DMS53 (cell line): Measurements from ENCODE around the gene CENPL.
A peak's percentile ranks its signal among the peaks of the same experiment; 100 is the strongest.
"Not testable (repeated sequence)": the region's sequence is repeated elsewhere in the genome, so short reads cannot be mapped to it uniquely, and the experiment has no call there.

ENCODE experiments used
- DNase-seq: peaks from one replicate; lab custom pipeline; 2025; lab: John Stamatoyannopoulos, UW

Gene CENPL, protein sequence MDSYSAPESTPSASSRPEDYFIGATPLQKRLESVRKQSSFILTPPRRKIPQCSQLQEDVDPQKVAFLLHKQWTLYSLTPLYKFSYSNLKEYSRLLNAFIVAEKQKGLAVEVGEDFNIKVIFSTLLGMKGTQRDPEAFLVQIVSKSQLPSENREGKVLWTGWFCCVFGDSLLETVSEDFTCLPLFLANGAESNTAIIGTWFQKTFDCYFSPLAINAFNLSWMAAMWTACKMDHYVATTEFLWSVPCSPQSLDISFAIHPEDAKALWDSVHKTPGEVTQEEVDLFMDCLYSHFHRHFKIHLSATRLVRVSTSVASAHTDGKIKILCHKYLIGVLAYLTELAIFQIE

DNA sequence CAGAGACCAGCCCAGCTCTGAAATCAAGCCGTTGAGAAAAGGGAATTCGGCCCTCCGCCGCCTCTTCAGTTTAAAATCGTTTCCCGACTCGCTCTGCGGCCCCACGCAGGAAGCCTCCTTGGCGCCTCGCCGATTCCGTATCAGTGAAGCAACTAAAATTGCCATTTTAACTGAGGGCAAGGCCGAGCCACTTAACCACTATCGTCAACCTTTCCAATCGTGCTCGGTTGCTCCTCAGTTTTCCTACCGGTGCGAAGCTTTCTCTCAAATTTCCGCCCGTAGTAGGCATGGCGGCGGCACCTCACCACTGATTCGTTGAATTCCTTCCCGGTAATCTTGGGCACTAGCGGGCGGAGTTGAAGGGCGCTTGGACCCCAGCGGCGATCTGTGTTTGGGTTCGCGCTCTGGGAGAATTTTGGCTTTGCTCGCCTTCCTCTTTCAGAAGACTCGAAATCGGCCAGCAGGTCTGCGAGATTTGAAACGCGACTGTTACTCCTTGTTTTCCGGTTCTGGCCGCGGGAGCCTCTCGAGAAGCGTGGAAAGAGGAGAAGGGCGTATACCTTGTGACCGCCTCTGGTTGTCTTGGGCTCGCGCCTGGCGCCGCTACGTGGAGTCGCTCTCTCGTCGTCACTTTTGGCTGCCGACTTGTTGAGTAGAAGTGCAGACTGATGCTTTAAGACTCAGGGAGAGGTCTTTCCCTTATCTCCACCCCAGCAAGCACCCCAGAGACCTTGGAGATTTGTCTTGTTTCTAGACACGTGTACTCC, at the start of gene CENPL, which contains the start of gene DARS2:
TSS of gene CENPL (minus strand) at position 569 of the 767 bp plus-strand sequence. CDS start 13,584 bp downstream, outside the sequence.
TSS of gene DARS2 (plus strand) at position 359 of the 767 bp plus-strand sequence. CDS start 557 bp downstream, outside the sequence.
- peak; percentile 99 for DNase-seq

DNA sequence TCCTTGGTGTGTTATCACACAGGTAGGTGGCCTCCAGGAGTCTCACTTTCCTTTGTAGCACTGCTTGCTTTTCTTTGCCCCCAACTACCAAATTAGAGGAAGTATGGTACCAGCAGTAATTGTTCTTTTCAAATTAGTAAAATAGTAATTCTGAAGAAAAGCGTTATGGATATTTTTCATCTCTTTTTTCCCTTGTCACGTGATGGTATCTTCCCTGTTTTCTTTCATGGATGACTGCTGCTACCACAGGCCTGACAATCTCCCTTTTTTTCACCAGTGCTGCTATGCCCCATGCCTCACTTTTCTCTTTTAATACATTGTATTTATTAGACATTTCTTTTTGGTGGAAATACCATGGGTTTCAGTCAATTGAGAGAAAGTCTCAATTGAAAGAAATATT, 46.8 kb upstream of the CENPL start:
- DNase-seq, result no peak

DNA sequence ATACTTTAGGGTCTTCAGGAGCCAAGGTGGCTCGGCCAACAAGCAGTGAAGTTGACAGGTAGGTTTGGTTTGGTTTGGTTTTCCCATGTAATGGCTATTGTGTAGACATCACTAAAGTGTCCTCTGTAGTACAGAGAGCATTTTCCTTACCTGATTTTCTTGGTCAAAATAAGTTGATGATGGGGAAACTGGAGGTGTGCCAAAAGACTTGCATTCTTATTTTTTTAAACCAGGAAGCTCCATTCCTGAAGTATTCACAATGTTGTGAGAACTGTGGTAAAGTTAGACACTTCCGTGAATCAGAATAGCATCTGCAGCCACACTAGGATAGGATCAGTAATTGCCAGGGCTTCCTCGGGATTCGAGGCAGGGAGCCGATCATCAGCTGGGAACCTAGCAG, 46.4 kb upstream of the CENPL start:
- no peak for DNase-seq

DNA sequence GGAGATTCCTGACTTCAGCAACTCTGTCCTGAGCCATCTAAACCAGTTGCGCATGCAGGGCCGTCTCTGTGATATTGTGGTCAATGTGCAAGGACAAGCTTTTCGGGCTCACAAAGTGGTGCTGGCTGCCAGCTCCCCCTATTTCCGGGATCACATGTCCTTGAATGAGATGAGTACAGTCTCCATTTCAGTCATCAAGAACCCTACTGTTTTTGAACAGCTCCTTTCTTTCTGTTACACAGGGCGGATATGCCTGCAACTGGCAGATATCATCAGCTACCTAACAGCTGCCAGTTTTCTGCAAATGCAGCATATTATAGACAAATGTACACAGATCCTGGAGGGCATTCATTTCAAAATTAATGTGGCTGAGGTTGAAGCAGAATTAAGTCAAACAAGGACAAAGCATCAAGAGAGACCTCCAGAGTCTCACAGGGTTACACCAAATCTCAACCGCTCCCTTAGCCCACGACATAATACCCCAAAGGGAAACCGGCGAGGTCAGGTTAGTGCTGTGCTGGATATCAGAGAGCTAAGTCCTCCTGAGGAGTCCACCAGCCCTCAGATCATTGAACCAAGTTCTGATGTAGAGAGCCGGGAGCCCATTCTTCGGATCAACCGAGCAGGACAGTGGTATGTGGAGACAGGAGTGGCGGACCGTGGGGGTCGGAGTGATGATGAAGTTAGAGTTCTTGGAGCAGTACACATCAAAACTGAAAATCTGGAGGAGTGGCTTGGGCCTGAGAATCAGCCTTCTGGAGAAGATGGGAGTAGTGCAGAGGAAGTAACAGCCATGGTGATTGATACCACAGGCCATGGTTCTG, 45.8 kb upstream of the CENPL start:
- DNase-seq, result no peak

DNA sequence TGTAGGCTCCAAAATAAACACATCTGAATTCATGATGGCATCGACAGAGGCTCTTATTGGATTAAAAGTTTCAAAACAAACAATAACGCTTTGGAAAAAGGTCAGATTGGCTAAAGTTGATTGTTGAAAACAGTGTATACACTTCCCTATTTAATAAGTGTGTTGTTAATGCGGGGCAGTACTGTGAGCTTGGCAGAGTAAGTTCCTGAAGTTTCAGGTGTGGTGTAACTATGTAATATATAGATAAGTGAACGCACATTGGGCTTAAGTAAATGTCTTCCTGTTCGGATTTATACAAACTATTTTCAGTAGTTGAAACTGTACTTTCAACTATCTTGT, 44.3 kb upstream of the CENPL start:
- DNase-seq, result no peak

DNA sequence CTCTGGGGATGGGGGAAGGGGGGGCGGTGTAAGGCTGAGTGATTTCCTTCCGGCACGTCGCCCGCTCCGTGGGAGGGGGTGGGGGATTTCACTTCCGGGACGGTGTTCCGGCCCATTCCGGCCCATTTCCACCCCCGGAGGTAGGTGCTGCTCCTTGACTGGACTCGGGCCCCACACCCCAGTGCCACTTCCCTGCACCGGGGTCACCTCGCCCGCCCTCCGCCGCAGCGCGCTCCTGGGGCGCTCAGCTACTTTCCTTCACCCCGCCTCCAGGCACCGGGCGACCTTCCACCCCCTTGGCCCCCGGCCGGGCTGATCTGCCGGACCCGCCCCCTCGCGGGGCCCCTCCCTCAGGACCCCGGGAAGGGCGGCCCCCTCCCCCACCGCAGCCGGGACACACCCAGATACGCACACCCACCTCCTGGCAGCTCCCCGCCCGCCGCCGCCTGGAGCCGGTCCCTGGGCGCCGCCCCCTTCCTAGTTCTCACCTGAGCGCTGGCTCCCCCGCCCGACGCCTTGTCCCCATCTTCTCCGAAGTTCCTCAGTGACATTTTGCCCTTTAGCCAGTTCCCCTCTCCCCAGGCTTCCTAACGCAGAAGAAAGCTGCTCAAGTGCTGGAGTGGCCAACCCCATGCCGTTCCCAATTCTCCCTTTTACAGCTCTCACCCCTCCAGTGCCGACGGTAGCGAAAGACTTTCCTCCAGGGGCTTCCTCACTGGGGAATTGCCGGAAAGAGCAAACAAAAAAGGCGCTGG, 43.8 kb upstream of the CENPL start, which contains the start of gene ZBTB37:
TSS of gene ZBTB37 (plus strand) at position 115 of the 755 bp plus-strand sequence. CDS start 1,846 bp downstream, outside the sequence.
- peak; percentile 95 for DNase-seq

DNA sequence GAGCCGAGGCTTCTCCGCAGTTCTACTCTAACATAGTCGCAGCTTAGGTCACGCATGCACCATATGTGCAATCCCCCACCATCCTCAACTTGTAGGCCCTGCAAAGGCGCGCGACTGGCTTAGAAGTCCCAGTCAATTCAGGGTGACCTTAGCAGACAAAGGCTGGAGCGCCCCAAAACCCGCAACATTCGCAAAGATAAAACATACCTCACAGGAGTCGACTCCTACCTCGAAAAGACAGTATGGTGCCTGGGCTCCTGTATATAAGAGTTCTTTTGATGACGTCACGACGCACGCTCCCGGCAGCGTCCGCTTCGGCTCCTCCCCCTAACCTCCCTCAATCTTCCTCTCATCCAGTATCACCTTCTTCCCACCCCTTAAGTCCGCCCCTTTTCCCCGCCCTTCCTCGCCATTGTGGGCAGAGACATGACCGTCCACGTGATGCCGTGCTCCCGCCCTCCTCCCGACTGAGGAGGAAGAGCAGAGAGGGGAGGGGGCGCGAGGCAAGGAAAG, 43.1 kb upstream of the CENPL start, which contains the start of gene GAS5:
TSS of gene GAS5 (minus strand) at position 237 of the 513 bp plus-strand sequence.
- DNase-seq, result peak; percentile 100

DNA sequence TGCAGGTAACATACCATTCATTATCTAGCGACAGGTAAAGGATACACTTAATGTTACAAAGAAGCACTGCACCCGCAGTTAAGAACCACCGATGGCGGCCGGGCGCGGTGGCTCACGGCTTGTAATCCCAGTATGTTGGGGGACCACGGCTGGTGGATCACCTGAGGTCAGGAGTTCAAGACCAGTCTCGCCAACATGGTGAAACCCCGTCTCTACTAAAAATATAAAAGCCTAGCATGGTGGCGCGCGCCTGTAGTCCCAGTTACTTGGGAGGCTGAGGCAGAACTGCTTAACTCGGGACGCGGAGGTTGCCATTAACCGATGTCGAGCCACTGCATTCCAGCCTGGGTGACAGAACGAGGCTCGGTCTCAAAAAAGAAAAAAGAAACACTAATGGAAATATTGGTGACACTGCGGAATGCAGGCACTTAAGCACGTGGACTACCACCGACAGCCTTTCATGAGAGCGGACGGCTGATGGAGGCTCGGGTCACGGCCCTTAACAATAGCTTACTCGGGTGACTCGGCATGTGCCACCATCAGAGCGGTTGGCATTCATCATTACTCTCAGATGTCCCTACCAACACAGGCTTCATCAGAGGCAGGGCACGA, 42.6 kb upstream of the CENPL start:
- DNase-seq, result peak; percentile 79

DNA sequence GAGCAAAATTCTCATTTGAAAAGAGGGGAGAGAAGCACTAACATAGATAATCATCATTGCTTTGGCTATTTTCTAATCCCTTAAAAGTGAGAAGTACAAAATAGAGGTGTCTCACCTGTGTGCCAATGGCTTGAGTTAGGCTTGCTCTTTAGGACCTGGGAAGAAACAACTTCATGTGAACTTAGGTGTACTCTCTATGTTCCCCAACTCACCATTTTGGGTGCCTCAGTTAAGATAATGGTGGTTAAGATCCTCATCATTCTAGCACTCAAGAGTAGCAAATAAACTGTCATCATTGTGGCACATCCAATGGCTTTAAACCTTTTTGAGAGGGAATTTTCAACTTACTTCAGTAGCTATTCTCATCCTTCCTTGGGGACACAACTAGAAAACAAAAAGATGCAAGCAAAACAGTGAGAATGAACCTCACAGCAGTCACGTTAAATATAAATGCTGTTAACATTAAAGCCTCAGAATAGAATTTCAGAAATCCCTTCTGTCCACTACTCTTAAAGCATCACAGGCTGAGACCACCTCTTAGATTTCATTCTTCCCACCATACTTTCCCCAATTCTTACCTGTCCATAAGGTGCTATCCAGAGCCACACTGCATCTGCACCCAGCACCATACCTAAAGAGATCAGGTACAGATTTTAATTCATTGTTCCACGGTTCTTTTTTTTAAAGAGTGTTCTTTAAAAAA, 41.9 kb upstream of the CENPL start:
- DNase-seq, result peak; percentile 22

DNA sequence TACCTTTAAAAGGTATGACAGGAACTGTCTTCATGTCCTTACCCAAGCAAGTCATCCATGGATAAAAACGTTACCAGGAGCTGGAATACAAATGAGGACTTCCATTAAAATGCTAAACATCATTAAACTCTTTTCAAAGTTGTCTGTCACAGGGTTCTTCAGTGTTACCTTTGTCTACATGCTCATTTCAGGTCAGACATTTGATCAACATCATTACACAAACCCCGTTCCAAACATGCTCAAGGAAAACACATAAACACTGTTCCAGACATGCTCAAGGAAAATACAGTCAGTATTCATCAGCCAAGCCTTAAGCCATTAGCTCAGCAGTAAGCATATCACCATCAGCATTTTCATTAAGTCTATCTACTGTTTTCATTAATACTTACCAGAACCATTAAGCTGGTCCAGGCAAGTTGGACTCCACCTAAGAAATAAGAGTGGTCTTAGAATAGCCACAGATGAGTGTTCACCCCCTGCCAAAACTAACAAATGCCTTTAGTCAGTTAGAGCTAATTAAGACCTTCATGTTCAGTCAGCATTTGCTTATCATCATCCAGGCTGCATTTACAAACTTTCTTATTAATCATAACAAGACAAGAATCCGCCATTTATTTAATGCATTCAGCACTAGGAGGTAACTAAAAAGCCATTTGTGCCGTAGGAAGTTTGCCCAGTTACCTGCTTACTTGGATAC, 40.9 kb upstream of the CENPL start:
- peak; percentile 32 for DNase-seq

DNA sequence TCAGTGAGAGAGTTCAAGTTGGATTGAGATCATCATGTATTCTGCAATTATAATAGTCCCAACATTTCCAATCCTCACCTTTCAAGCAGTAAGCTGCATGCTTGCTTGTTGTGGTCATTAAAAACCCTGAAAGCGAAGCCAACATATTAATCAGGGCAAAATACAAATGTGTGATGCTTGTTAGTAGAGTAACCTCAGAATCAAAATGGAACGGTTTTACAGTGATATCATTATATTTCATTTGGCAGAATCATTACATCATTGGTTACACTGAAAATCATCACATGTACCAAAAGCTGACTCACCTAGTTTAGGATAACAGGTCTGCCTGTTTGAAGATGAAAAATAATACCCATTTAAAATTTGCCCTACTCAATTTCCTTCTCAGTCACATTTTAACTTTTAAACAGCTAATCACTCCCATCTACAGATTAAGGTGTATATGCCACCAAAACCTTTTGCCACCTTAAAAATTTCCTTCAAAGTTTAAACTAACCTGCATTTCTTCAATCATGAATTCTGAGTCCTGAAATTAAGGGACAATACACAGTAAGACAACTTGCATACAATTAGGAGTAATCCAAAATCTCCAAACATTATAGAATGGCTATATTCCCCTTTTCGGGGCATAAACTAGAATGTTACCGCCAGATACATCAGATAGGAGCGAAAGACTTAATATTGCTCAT, 39.6 kb upstream of the CENPL start:
- peak; percentile 52 for DNase-seq

DNA sequence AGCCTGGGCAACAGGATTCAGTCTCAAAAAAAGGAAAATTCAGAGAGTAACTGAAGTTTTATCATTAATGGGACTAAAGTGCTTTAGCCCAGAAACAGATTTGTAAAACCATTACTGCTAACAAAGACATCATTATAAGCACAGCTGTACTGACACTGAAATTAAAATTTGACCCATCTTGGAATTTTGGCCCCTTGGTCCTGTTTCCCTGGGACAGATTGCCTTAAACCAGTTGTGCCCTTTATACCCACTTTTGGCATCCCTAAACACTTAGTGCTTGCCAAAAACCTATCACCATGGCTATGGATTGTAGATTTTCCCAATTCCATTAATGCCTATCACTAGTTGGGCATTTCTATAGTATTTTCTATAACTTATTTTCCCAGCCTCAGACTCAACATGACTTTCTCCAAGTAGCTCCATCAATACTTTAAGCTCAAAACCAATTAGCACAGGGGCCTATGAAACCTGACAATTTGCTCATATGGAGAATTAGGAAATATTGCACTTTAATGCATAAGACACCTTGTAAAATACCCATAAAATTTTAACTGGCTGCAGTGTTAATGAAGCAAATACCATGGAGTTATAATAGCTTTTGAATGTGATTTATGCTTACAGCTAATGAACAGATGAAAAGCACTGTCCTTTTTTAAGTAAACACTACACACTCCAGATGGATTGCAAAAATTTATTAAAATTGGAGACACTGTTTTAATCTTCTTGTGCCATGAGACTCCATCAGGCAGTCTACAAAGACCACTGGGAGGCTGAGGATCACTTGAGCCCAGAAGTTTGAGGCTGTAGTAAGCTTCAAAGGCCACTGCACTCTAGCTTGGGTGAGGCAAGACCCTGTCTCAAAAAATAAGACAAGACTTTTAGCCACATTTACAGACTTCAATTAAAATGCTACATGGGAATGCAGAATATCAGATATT, 38.8 kb upstream of the CENPL start:
- DNase-seq, result peak; percentile 38

DNA sequence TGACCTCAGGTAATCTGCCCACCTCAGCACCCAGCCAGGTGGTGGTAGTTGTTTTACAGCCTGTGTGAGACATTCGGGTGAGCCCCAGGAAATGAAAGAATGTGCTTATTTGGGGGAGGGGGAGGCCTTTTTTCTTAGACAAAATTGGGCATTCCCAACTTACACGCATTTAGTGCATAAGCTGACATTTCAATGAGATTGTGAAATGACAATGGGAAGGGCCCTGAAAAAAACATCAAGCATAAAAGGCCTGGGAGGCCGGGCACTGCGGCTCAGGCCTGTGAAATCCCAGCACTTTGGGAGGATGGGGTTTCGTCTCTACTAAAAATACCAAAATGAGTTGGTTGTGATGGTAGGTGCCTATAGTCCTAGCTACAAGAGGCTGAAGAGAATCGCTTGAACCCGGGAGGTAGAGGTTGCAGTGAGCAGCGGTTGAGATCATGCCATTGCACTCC, 38.1 kb upstream of the CENPL start:
- peak; percentile 61 for DNase-seq

DNA sequence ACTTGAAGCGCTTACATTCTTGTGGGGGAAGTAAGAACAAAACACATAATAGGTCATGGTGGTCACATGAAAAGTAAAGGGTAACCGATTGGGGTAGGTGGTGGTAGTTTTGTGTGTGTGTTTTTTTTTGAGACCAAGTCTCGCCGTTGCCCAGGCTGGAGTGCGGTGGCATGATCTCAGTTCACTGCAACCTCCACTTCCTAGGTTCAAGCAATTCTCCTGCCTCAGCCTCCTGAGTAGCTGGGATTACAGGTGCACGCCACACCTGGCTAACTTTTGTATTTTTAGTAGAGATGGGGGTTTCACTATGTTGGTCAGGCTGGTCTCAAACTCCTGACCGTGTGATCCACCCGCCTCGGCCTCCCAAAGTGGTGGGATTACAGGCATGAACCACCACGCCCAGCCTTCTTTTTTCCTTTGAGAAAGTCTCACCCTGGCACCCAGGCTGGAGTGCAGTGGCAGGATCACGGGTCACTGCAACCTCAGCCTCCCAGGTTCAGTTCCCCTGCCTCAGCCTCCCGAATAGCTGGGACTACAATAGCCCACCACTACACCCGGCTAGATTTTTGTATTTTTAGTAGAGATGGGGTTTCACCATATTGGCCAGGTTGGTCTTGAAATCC, 37.6 kb upstream of the CENPL start:
- DNase-seq, result peak; percentile 55

DNA sequence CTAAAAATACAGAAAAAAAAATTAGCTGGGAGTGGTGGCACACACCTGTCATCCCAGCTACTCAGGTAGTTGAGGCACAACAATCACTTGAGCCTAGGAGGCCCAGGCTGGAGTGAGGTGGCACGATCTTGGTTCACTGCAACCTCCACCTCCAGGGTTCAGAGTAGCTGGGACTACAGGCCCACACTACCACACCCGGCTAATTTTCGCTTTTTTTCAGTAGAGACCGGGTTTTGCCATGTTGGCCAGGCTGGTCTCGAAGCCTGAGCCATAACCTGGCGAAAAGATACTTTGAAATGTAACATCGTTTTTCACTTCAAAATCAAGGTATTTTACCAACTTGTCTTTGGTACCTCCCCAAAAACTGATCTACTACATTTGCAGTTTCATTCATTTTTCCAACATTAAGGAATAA, 37.1 kb upstream of the CENPL start:
- DNase-seq, result peak; percentile 58

DNA sequence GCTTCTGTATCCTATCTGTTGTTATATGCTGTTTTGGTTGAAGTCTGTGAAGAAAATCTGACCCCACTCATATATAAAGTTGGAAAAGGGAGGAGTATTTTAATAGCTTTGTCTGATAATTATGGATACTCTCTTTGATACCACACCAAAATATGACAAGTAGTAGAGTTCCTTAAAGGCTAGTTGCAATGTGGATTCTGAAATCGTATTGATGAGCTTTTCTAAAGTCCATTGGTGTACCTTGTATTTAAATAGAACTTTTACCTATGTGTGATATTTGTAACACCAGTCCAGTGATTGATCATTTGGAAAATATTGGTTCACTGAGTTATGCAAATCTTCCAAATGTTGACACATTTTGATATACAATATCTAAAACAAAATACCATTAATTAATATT, 35.4 kb upstream of the CENPL start:
- DNase-seq, result no peak

DNA sequence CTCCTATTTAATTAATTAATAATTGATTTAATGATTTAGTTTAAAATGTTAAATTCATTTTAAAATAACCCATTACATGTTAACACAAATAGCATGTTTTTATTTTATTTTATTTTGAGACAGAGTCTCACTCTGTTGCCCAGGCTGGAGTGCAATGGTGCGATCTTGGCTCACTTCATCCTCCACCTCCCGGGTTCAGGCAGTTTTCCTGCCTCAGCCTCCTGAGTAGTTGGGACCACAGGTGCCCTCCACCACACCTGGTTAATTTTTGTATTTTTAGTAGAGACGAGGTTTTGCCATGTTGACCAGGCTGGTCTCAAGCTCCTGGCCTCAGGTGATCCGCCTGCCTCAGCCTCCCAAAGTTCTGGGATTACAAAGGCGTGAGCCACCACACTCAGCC, 34.9 kb upstream of the CENPL start:
- DNase-seq, result not testable (repeated sequence)
